ENCODE data around the gene LCLAT1. TPM values are rescaled to one million over a fixed set of nuclear protein-coding genes. Genes with fewer than 3 reads are reported as not detected.

Gene LCLAT1
- total RNA-seq, 4 donors from 2014 or later: 10.3 to 20.6 (median 17.7) TPM

- Histone ChIP-seq H3K27me3 (no peaks in the 10 kb centered on the region), H3K36me3 (no peaks in the 10 kb centered on the region), H3K9me3 (no peaks in the 10 kb centered on the region), H3K27ac (no peak overlapping the region), H3K4me1 (no peaks in the 10 kb centered on the region), H3K4me3 (no peak overlapping the region)
- no peak for DNase-seq (ENCODE audit: low spot score in 2 of 2)
- no peak for TF ChIP-seq EP300 (IDR thresholded peaks at IDR 0.05)
- TF ChIP-seq CTCF (IDR thresholded peaks at IDR 0.05): no peak
- no peak for TF ChIP-seq POLR2A (IDR thresholded peaks at IDR 0.05)
- TF ChIP-seq POLR2AphosphoS5 (IDR thresholded peaks at IDR 0.05): no peak
- WGBS: 97% methylated on average over 2 of the region's 2 CpGs
Observed at GRCh38 chr2:30456579-30456978, 9.5 kb downstream of the LCLAT1 start.

GRCh38 chr2:30457296-30457695, 10.2 kb downstream of the LCLAT1 start:
- no peak for TF ChIP-seq EP300 (IDR thresholded peaks at IDR 0.05)
- no peak for TF ChIP-seq POLR2A (IDR thresholded peaks at IDR 0.05)
- TF ChIP-seq CTCF (IDR thresholded peaks at IDR 0.05): no peak
- TF ChIP-seq POLR2AphosphoS5 (IDR thresholded peaks at IDR 0.05): no peak

GRCh38 chr2:30459140-30459539, 12.1 kb downstream of the LCLAT1 start:
- WGBS: 73% methylated on average over 2 of the region's 2 CpGs
- Histone ChIP-seq H3K27ac (no peak overlapping the region), H3K36me3 (no peaks in the 10 kb centered on the region), H3K4me3 (no peak overlapping the region), H3K27me3 (no peaks in the 10 kb centered on the region), H3K4me1 (no peaks in the 10 kb centered on the region), H3K9me3 (no peaks in the 10 kb centered on the region)
- TF ChIP-seq CTCF (IDR thresholded peaks at IDR 0.05): no peak
- TF ChIP-seq POLR2A (IDR thresholded peaks at IDR 0.05): no peak
- no peak for TF ChIP-seq EP300 (IDR thresholded peaks at IDR 0.05)
- no peak for TF ChIP-seq POLR2AphosphoS5 (IDR thresholded peaks at IDR 0.05)
- DNase-seq (ENCODE audit: low spot score in 2 of 2): no peak

More at GRCh38 chr2:30457296-30457695, 10.2 kb downstream of the LCLAT1 start:
- Histone ChIP-seq H3K27ac (no peak overlapping the region), H3K27me3 (no peaks in the 10 kb centered on the region), H3K36me3 (no peaks in the 10 kb centered on the region), H3K9me3 (no peaks in the 10 kb centered on the region), H3K4me1 (no peaks in the 10 kb centered on the region), H3K4me3 (no peak overlapping the region)
- no peak for DNase-seq (ENCODE audit: low spot score in 2 of 2)

GRCh38 chr2:30462131-30462857, 15.2 kb downstream of the LCLAT1 start:
- 94% methylated on average over 4 of the region's 4 CpGs for WGBS

More at GRCh38 chr2:30462131-30462857, 15.2 kb downstream of the LCLAT1 start:
- H3K4me3 ChIP-seq: no peak overlapping the region
- H3K36me3 ChIP-seq: no peaks in the 10 kb centered on the region
- no peaks in the 10 kb centered on the region for H3K27me3 ChIP-seq
- no peak overlapping the region for H3K27ac ChIP-seq
- H3K4me1 ChIP-seq: no peaks in the 10 kb centered on the region
- no peaks in the 10 kb centered on the region for H3K9me3 ChIP-seq
- no peak for DNase-seq (ENCODE audit: low spot score in 2 of 2)
- TF ChIP-seq CTCF (IDR thresholded peaks at IDR 0.05) (no peak), POLR2AphosphoS5 (IDR thresholded peaks at IDR 0.05) (no peak), POLR2A (IDR thresholded peaks at IDR 0.05) (no peak), EP300 (IDR thresholded peaks at IDR 0.05) (no peak)

All from suprapubic skin (tissue), 4 donors.